Measurements from ENCODE around the gene C3.

Gene C3

DNA sequence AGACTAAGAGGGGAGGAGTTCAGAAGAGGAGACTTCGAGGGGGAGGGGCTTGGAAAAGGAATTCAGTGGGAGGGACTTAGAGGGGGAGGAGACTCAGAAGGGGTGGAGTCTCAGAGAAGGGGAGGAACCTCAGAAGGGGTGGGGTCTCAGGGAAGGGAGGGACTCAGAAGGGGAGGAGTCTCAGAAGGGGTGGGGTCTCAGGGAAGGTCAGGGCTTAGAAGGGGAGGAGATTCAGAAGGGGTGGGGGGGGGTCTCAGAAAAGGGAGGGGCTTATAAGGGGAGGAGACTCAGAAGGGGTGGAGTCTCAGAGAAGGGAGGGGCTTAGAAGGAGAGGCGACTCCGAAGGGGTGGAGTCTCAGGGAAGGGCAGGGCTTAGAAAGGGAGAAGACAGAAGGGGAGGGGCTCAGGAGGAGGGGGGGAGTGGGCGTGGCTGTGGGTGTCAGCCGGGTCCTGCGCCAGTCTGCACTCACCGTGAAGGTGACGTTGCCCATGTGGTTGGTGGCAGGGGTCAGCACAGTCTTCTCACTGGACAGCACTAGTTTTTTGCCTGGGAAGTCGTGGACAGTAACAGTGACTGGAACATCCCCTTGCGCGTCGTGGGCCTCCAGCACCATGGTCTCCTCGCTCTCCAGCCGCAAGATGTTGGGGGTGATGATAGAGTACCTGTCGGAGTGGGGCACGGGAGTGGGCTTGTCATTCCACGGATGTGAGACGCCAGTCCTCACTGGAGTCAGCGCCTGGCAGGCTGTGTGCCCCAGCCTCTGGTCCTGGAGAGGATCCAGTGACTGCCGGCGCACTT lies 1.5 kb downstream of the C3 start:
- Histone ChIP-seq H3K4me3 (ENCODE audit: low read depth in 1 of 2, low read length in 2 of 2) (no peak overlapping the region), H3K9me3 (ENCODE audit: insufficient read depth, low read length, severe bottlenecking) (no peaks in the 10 kb centered on the region), H3K4me2 (ENCODE audit: insufficient read depth, low read length) (no peak overlapping the region), H3K4me1 (ENCODE audit: insufficient read depth, low read length) (no peaks in the 10 kb centered on the region), H3K36me3 (ENCODE audit: insufficient read depth, low read length) (no peaks in the 10 kb centered on the region), H3K27me3 (ENCODE audit: insufficient read depth, low read length, poor library complexity) (no peaks in the 10 kb centered on the region), H4K20me1 (ENCODE audit: insufficient read depth, low read length) (no peaks in the 10 kb centered on the region; the same call in 1 of the 2 replicates), H3K79me2 (ENCODE audit: insufficient read depth, low read length) (no peaks in the 10 kb centered on the region), H3K27ac (ENCODE audit: low read length) (no peak overlapping the region), H2AFZ (ENCODE audit: low read depth, low read length) (no peak overlapping the region), H3K9ac (ENCODE audit: low read depth, low read length) (no peak overlapping the region)
- ATAC-seq (ENCODE audit: insufficient read depth, low read depth) (peak; percentile 60), DNase-seq (peak; percentile 52)
- TF ChIP-seq, protein P1, sequence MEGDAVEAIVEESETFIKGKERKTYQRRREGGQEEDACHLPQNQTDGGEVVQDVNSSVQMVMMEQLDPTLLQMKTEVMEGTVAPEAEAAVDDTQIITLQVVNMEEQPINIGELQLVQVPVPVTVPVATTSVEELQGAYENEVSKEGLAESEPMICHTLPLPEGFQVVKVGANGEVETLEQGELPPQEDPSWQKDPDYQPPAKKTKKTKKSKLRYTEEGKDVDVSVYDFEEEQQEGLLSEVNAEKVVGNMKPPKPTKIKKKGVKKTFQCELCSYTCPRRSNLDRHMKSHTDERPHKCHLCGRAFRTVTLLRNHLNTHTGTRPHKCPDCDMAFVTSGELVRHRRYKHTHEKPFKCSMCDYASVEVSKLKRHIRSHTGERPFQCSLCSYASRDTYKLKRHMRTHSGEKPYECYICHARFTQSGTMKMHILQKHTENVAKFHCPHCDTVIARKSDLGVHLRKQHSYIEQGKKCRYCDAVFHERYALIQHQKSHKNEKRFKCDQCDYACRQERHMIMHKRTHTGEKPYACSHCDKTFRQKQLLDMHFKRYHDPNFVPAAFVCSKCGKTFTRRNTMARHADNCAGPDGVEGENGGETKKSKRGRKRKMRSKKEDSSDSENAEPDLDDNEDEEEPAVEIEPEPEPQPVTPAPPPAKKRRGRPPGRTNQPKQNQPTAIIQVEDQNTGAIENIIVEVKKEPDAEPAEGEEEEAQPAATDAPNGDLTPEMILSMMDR (IDR thresholded peaks at IDR 0.05; ENCODE audit: borderline replicate concordance, extremely low read depth, low read length, poor library complexity, severe bottlenecking) = no peak
- TF ChIP-seq EZH2 (IDR thresholded peaks at IDR 0.05; ENCODE audit: borderline replicate concordance, low read depth, low read length, severe bottlenecking) = no peak

DNA sequence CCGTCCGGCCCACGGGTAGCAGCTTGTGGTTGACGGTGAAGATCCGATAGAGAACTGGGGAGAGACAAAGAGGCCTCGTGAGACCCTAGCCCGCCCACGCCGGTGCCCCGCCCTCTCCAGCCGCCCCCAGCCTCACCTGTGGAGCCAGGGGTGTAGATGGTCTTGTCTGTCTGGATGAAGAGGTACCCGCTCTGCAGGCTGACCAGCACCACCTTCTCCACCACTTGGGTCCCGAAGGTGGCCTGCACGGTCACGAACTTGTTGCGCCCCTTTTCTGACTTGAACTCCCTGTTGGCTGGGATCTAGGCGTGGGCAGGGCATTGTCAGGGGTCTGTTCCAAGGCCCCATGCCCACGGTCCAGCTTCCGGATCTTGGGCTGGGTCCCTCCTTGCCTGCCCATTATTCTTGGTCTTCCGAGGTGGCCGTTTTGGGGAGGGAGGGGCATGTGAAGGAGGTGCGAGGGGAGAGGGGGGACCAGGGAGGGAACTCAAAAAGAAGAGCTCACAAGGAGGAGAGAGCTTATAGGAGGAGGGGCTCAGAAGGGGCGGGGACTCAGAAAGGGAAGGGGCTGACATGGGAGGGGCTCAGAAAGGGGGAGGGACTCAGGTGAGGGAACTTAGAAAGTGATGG lies 2.2 kb downstream of the C3 start:
- Histone ChIP-seq H3K27ac (ENCODE audit: low read length) (no peak overlapping the region), H3K9me3 (ENCODE audit: insufficient read depth, low read length, severe bottlenecking) (no peaks in the 10 kb centered on the region), H4K20me1 (ENCODE audit: insufficient read depth, low read length) (no peaks in the 10 kb centered on the region; the same call in 1 of the 2 replicates), H2AFZ (ENCODE audit: low read depth, low read length) (no peak overlapping the region), H3K4me2 (ENCODE audit: insufficient read depth, low read length) (no peak overlapping the region), H3K27me3 (ENCODE audit: insufficient read depth, low read length, poor library complexity) (no peaks in the 10 kb centered on the region), H3K4me1 (ENCODE audit: insufficient read depth, low read length) (no peaks in the 10 kb centered on the region), H3K36me3 (ENCODE audit: insufficient read depth, low read length) (no peaks in the 10 kb centered on the region), H3K79me2 (ENCODE audit: insufficient read depth, low read length) (no peaks in the 10 kb centered on the region), H3K4me3 (ENCODE audit: low read depth in 1 of 2, low read length in 2 of 2) (no peak overlapping the region), H3K9ac (ENCODE audit: low read depth, low read length) (no peak overlapping the region)
- TF ChIP-seq EZH2 (IDR thresholded peaks at IDR 0.05; ENCODE audit: borderline replicate concordance, low read depth, low read length, severe bottlenecking) = no peak
- TF ChIP-seq, protein P1 (IDR thresholded peaks at IDR 0.05; ENCODE audit: borderline replicate concordance, extremely low read depth, low read length, poor library complexity, severe bottlenecking) = no peak
- peak; percentile 30; the same call in 1 of the 3 replicates for ATAC-seq (ENCODE audit: insufficient read depth, low read depth)
- no peak for DNase-seq

DNA sequence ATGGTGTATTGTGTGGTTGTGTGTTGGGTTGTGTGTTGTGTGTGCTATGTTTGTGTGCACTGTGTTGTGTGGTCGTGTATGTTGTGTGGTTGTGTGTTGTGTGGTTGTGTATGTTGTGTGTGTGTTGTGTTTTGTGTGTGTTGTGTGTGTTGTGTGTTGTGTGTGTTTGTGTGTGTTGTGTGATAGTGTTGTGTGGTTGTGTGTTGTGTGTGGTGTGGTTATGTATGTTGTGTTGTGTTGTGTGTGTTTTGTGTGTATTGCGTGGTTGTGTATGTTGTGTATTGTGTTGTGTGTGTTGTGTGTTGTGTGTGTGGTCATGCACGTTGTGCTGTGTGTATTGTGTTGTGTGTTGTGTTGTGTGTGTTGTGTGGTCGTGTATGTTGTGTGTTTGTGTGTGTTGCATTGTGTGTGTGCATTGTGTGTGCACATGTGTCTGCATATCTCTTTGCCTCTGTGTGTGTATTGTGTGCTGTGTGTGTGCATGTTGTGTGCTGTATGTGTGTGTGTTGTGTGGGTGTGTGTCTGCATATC lies 2.9 kb downstream of the C3 start:
- no peak overlapping the region for H3K4me3 ChIP-seq (ENCODE audit: low read depth in 1 of 2, low read length in 2 of 2)
- H3K36me3 ChIP-seq (ENCODE audit: insufficient read depth, low read length) = no peaks in the 10 kb centered on the region
- H4K20me1 ChIP-seq (ENCODE audit: insufficient read depth, low read length) = no peaks in the 10 kb centered on the region; the same call in 1 of the 2 replicates
- ATAC-seq (ENCODE audit: insufficient read depth, low read depth) (no peak), DNase-seq (no peak)
- H3K4me1 ChIP-seq (ENCODE audit: insufficient read depth, low read length) = no peaks in the 10 kb centered on the region
- no peaks in the 10 kb centered on the region for H3K79me2 ChIP-seq (ENCODE audit: insufficient read depth, low read length)
- no peaks in the 10 kb centered on the region for H3K27me3 ChIP-seq (ENCODE audit: insufficient read depth, low read length, poor library complexity)
- H3K9me3 ChIP-seq (ENCODE audit: insufficient read depth, low read length, severe bottlenecking) = no peaks in the 10 kb centered on the region
- H3K4me2 ChIP-seq (ENCODE audit: insufficient read depth, low read length) = no peak overlapping the region
- no peak overlapping the region for H2AFZ ChIP-seq (ENCODE audit: low read depth, low read length)
- no peak overlapping the region for H3K9ac ChIP-seq (ENCODE audit: low read depth, low read length)
- H3K27ac ChIP-seq (ENCODE audit: low read length) = no peak overlapping the region
- no peak for TF ChIP-seq EZH2 (IDR thresholded peaks at IDR 0.05; ENCODE audit: borderline replicate concordance, low read depth, low read length, severe bottlenecking)
- TF ChIP-seq, protein P1 (IDR thresholded peaks at IDR 0.05; ENCODE audit: borderline replicate concordance, extremely low read depth, low read length, poor library complexity, severe bottlenecking) = no peak

Measured in DND-41 (cell line).